ENCODE measurements around the gene FAM81A.

The FAM81A gene

GRCh38 chr15:59413577-59413976, 24.4 kb upstream of the FAM81A start:
- H3K9me3 ChIP-seq (ENCODE audit: severe bottlenecking), result no peaks in the 10 kb centered on the region
- H3K4me3 ChIP-seq (ENCODE audit: severe bottlenecking), result no peak overlapping the region
- no peaks in the 10 kb centered on the region for H3K4me1 ChIP-seq (ENCODE audit: insufficient read depth, poor library complexity, severe bottlenecking)
- no peaks in the 10 kb centered on the region for H3K27me3 ChIP-seq (ENCODE audit: insufficient read depth, poor library complexity, severe bottlenecking)
- no peak overlapping the region for H3K27ac ChIP-seq (ENCODE audit: poor library complexity, severe bottlenecking)
- ATAC-seq (ENCODE audit: low read depth), result no peak
- DNase-seq (ENCODE audit: low spot score), result no peak
- no peaks in the 10 kb centered on the region for H3K36me3 ChIP-seq (ENCODE audit: low read depth)
- no peak for TF ChIP-seq CTCF (IDR thresholded peaks at IDR 0.05; ENCODE audit: poor library complexity, severe bottlenecking)

- Histone ChIP-seq H3K36me3 (ENCODE audit: low read depth) (no peaks in the 10 kb centered on the region), H3K27me3 (ENCODE audit: insufficient read depth, poor library complexity, severe bottlenecking) (no peaks in the 10 kb centered on the region), H3K9me3 (ENCODE audit: severe bottlenecking) (no peaks in the 10 kb centered on the region), H3K4me3 (ENCODE audit: severe bottlenecking) (no peak overlapping the region), H3K27ac (ENCODE audit: poor library complexity, severe bottlenecking) (no peak overlapping the region), H3K4me1 (ENCODE audit: insufficient read depth, poor library complexity, severe bottlenecking) (no peaks in the 10 kb centered on the region)
- no peak for TF ChIP-seq CTCF (IDR thresholded peaks at IDR 0.05; ENCODE audit: poor library complexity, severe bottlenecking)
- ATAC-seq (ENCODE audit: low read depth) (no peak), DNase-seq (ENCODE audit: low spot score) (no peak)
Observed at GRCh38 chr15:59416816-59417215, 21.2 kb upstream of the FAM81A start.

- ATAC-seq (ENCODE audit: low read depth), result no peak
- no peak for TF ChIP-seq CTCF (IDR thresholded peaks at IDR 0.05; ENCODE audit: poor library complexity, severe bottlenecking)
- H3K36me3 ChIP-seq (ENCODE audit: low read depth), result no peaks in the 10 kb centered on the region
- no peaks in the 10 kb centered on the region for H3K4me1 ChIP-seq (ENCODE audit: insufficient read depth, poor library complexity, severe bottlenecking)
- no peak overlapping the region for H3K27ac ChIP-seq (ENCODE audit: poor library complexity, severe bottlenecking)
- no peaks in the 10 kb centered on the region for H3K27me3 ChIP-seq (ENCODE audit: insufficient read depth, poor library complexity, severe bottlenecking)
- no peak overlapping the region for H3K4me3 ChIP-seq (ENCODE audit: severe bottlenecking)
- DNase-seq (ENCODE audit: low spot score), result no peak
- H3K9me3 ChIP-seq (ENCODE audit: severe bottlenecking), result no peaks in the 10 kb centered on the region
Observed at GRCh38 chr15:59419170-59419569, 18.8 kb upstream of the FAM81A start.

GRCh38 chr15:59420108-59420507, 17.9 kb upstream of the FAM81A start:
- DNase-seq (ENCODE audit: low spot score) (no peak), ATAC-seq (ENCODE audit: low read depth) (no peak)
- no peaks in the 10 kb centered on the region for H3K9me3 ChIP-seq (ENCODE audit: severe bottlenecking)
- no peak overlapping the region for H3K4me3 ChIP-seq (ENCODE audit: severe bottlenecking)
- no peaks in the 10 kb centered on the region for H3K36me3 ChIP-seq (ENCODE audit: low read depth)
- H3K4me1 ChIP-seq (ENCODE audit: insufficient read depth, poor library complexity, severe bottlenecking), result no peaks in the 10 kb centered on the region
- H3K27ac ChIP-seq (ENCODE audit: poor library complexity, severe bottlenecking), result no peak overlapping the region
- no peak for TF ChIP-seq CTCF (IDR thresholded peaks at IDR 0.05; ENCODE audit: poor library complexity, severe bottlenecking)
- H3K27me3 ChIP-seq (ENCODE audit: insufficient read depth, poor library complexity, severe bottlenecking), result peaks cover 4% of the 10 kb centered on the region

GRCh38 chr15:59420986-59421618, 16.9 kb upstream of the FAM81A start:
- Histone ChIP-seq H3K4me1 (ENCODE audit: insufficient read depth, poor library complexity, severe bottlenecking) (no peaks in the 10 kb centered on the region), H3K27me3 (ENCODE audit: insufficient read depth, poor library complexity, severe bottlenecking) (peaks cover 4% of the 10 kb centered on the region), H3K36me3 (ENCODE audit: low read depth) (no peaks in the 10 kb centered on the region), H3K9me3 (ENCODE audit: severe bottlenecking) (no peaks in the 10 kb centered on the region), H3K27ac (ENCODE audit: poor library complexity, severe bottlenecking) (no peak overlapping the region), H3K4me3 (ENCODE audit: severe bottlenecking) (no peak overlapping the region)
- no peak for TF ChIP-seq CTCF (IDR thresholded peaks at IDR 0.05; ENCODE audit: poor library complexity, severe bottlenecking)
- peak; percentile 81 for ATAC-seq (ENCODE audit: low read depth)
- no peak for DNase-seq (ENCODE audit: low spot score)
